HepG2 (cell line): Measurements from ENCODE around the gene CORO7.

Source experiments
- EZH2 ChIP-seq: conservative IDR thresholded peaks from 2 replicates; pipeline ENCODE4 v1.6.1; 2012; ENCODE audit warnings: mild to moderate bottlenecking, low read depth, low read length, moderate library complexity
- MAZ ChIP-seq, 2 experiments: sonication (generic) in 1 of 2; formaldehyde crosslinking in 1 of 2; IDR thresholded peaks; 2 replicates each; pipeline versions ENCODE4 v1.5.0 to v1.6.1; 2012 to 2020; ENCODE audit warnings: low read depth in 2 of 2, mild to moderate bottlenecking in 2 of 2, borderline replicate concordance in 1 of 2, improper control_type of control experiment in 1 of 2, low read length in 1 of 2, missing genetic modification reagents in 1 of 2, moderate library complexity in 1 of 2
- POLR2A ChIP-seq, 2 experiments: IDR thresholded peaks; 2 replicates each; pipeline ENCODE4 v1.6.1; 2011; ENCODE audit warnings: low read depth in 2 of 2, low read length in 2 of 2, mild to moderate bottlenecking in 1 of 2, moderate library complexity in 1 of 2; ENCODE audit not compliant: insufficient read depth in 1 of 2
- POLR2AphosphoS5 ChIP-seq: IDR thresholded peaks from 2 replicates; pipeline ENCODE4 v1.6.1; 2012; ENCODE audit warnings: low read depth, low read length
- TCF7 ChIP-seq: sonication (generic); IDR thresholded peaks from 2 replicates; pipeline ENCODE4 v1.6.1; 2016; ENCODE audit warnings: antibody characterized with exemption, low read depth
- ZNF333 ChIP-seq: sonication (generic); formaldehyde crosslinking; IDR thresholded peaks from 2 replicates; pipeline ENCODE4 v1.4.0; 2020; ENCODE audit warnings: mild to moderate bottlenecking, missing genetic modification reagents, borderline replicate concordance
- ZZZ3 ChIP-seq: sonication (generic); formaldehyde crosslinking; IDR thresholded peaks from 2 replicates; pipeline ENCODE4 v1.4.0; 2020; ENCODE audit warnings: missing genetic modification reagents, mild to moderate bottlenecking, borderline replicate concordance
- TF ChIP-seq, protein P1 (sequence below): sonication (generic); formaldehyde crosslinking; IDR thresholded peaks from 2 replicates; pipeline ENCODE4 v1.4.0; 2020; ENCODE audit warnings: low read depth, missing genetic modification reagents
- TF ChIP-seq, protein P2 (sequence below): sonication (generic); formaldehyde crosslinking; IDR thresholded peaks from 2 replicates; pipeline ENCODE4 v1.4.0; 2020; ENCODE audit warnings: low read depth, mild to moderate bottlenecking, missing genetic modification reagents

DNA sequence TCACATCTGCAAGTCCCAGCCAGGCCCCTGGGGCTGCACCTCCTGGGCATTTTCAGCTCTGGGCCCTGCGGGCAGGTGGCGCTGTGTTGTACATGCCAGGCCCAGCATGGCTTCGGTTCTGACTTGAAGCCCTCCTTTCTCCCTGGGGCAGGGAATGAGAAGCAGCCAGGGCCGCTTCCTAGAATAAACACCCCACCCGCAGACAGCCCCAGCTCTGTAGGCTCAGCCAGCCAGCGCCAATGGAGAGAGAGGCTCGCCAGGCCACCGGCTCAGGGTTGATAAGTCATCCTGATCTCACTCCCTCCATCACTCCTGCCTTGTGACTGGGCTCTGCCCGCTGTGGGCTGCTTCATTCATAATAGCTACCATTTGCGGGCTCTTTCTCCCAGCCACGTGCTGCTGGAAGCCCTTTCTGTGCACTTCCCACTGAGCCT, 106.5 kb downstream of the CORO7 start:
- no peak for TF ChIP-seq POLR2A (IDR thresholded peaks at IDR 0.05; ENCODE audit: insufficient read depth in 1 of 2, low read depth in 2 of 2, low read length in 2 of 2)
- TF ChIP-seq EZH2 = no peak
- TF ChIP-seq POLR2AphosphoS5 = no peak
- TF ChIP-seq, protein P1, sequence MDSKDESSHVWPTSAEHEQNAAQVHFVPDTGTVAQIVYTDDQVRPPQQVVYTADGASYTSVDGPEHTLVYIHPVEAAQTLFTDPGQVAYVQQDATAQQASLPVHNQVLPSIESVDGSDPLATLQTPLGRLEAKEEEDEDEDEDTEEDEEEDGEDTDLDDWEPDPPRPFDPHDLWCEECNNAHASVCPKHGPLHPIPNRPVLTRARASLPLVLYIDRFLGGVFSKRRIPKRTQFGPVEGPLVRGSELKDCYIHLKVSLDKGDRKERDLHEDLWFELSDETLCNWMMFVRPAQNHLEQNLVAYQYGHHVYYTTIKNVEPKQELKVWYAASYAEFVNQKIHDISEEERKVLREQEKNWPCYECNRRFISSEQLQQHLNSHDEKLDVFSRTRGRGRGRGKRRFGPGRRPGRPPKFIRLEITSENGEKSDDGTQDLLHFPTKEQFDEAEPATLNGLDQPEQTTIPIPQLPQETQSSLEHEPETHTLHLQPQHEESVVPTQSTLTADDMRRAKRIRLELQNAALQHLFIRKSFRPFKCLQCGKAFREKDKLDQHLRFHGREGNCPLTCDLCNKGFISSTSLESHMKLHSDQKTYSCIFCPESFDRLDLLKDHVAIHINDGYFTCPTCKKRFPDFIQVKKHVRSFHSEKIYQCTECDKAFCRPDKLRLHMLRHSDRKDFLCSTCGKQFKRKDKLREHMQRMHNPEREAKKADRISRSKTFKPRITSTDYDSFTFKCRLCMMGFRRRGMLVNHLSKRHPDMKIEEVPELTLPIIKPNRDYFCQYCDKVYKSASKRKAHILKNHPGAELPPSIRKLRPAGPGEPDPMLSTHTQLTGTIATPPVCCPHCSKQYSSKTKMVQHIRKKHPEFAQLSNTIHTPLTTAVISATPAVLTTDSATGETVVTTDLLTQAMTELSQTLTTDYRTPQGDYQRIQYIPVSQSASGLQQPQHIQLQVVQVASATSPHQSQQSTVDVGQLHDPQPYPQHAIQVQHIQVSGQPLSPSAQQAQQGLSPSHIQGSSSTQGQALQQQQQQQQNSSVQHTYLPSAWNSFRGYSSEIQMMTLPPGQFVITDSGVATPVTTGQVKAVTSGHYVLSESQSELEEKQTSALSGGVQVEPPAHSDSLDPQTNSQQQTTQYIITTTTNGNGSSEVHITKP (CRISPR knock-in tag) = no peak
- TF ChIP-seq, protein P2, sequence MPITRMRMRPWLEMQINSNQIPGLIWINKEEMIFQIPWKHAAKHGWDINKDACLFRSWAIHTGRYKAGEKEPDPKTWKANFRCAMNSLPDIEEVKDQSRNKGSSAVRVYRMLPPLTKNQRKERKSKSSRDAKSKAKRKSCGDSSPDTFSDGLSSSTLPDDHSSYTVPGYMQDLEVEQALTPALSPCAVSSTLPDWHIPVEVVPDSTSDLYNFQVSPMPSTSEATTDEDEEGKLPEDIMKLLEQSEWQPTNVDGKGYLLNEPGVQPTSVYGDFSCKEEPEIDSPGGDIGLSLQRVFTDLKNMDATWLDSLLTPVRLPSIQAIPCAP (CRISPR knock-in tag) = no peak
- no peak for TF ChIP-seq ZNF333 (CRISPR knock-in tag)
- no peak for TF ChIP-seq TCF7
- TF ChIP-seq ZZZ3 (CRISPR knock-in tag) = no peak
- no peak for TF ChIP-seq MAZ (IDR thresholded peaks at IDR 0.05; ENCODE audit: borderline replicate concordance, low read depth, low read length)
- no peak for TF ChIP-seq MAZ (CRISPR knock-in tag; IDR thresholded peaks at IDR 0.05; ENCODE audit: low read depth)
